Ishikawa (cell line): Measurements from ENCODE around the gene BANF2.

Source experiments
- EGR1 ChIP-seq: IDR thresholded peaks from 2 replicates; pipeline ENCODE4 v1.6.1; 2012
- EP300 ChIP-seq: IDR thresholded peaks from 2 replicates; pipeline ENCODE4 v1.6.1; 2012; ENCODE audit warnings: borderline replicate concordance
- FOXM1 ChIP-seq: IDR thresholded peaks from 2 replicates; pipeline ENCODE4 v1.6.1; 2012; ENCODE audit warnings: low read depth, borderline replicate concordance
- TF ChIP-seq, protein P1 (sequence below): IDR thresholded peaks from 2 replicates; pipeline ENCODE4 v1.6.1; 2012; ENCODE audit warnings: low read depth, mild to moderate bottlenecking

DNA sequence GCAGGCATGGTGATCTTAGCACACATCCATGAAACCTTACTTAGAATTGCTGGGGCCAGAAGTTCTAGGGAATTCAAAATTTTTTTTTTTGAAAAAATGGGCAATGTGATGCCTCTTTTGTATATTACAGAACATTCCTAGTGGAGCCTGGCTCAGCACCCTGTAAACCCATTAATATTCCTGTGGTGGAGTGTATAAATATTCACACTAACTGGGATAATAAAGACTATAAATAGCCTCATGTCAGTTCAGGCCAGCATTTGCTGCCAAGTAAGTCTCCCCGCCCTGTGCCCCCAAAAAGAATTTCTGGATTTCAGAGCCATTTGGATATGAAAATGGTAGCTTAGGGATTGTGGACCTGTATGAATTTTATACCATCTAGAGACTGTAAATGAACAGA, 14.8 kb downstream of the BANF2 start:
- TF ChIP-seq FOXM1 (no peak), EP300 (no peak), EGR1 (no peak)
- TF ChIP-seq, protein P1, sequence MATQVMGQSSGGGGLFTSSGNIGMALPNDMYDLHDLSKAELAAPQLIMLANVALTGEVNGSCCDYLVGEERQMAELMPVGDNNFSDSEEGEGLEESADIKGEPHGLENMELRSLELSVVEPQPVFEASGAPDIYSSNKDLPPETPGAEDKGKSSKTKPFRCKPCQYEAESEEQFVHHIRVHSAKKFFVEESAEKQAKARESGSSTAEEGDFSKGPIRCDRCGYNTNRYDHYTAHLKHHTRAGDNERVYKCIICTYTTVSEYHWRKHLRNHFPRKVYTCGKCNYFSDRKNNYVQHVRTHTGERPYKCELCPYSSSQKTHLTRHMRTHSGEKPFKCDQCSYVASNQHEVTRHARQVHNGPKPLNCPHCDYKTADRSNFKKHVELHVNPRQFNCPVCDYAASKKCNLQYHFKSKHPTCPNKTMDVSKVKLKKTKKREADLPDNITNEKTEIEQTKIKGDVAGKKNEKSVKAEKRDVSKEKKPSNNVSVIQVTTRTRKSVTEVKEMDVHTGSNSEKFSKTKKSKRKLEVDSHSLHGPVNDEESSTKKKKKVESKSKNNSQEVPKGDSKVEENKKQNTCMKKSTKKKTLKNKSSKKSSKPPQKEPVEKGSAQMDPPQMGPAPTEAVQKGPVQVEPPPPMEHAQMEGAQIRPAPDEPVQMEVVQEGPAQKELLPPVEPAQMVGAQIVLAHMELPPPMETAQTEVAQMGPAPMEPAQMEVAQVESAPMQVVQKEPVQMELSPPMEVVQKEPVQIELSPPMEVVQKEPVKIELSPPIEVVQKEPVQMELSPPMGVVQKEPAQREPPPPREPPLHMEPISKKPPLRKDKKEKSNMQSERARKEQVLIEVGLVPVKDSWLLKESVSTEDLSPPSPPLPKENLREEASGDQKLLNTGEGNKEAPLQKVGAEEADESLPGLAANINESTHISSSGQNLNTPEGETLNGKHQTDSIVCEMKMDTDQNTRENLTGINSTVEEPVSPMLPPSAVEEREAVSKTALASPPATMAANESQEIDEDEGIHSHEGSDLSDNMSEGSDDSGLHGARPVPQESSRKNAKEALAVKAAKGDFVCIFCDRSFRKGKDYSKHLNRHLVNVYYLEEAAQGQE = no peak
